Measurements from ENCODE around the gene DDX27. TPM values are rescaled to one million over a fixed set of nuclear protein-coding genes. Genes with fewer than 3 reads are reported as not detected.
"Not testable (repeated sequence)": the region's sequence is repeated elsewhere in the genome, so short reads cannot be mapped to it uniquely, and the experiment has no call there.

DDX27 gene
- total RNA-seq, 1 donor from 2014 or later = 34.3 TPM

- no peaks in the 10 kb centered on the region for H3K9me3 Mint-ChIP-seq
- DNase-seq (ENCODE audit: extremely low spot score, unreplicated experiment) = no peak
- TF ChIP-seq CTCF (conservative IDR thresholded peaks at IDR 0.05) = no peak
- H3K4me1 Mint-ChIP-seq (ENCODE audit: unreplicated experiment) = peaks cover 30% of the 10 kb centered on the region
- H3K27ac Mint-ChIP-seq = peak overlapping the region; percentile 47
- H3K27me3 Mint-ChIP-seq = no peaks in the 10 kb centered on the region
- peaks cover 4% of the 10 kb centered on the region for H3K36me3 Mint-ChIP-seq
- H3K4me3 Mint-ChIP-seq = peak overlapping the region; percentile 75
These were observed 34.0 kb upstream of the DDX27 start for GRCh38 chr20:49185071-49185761.

DNA sequence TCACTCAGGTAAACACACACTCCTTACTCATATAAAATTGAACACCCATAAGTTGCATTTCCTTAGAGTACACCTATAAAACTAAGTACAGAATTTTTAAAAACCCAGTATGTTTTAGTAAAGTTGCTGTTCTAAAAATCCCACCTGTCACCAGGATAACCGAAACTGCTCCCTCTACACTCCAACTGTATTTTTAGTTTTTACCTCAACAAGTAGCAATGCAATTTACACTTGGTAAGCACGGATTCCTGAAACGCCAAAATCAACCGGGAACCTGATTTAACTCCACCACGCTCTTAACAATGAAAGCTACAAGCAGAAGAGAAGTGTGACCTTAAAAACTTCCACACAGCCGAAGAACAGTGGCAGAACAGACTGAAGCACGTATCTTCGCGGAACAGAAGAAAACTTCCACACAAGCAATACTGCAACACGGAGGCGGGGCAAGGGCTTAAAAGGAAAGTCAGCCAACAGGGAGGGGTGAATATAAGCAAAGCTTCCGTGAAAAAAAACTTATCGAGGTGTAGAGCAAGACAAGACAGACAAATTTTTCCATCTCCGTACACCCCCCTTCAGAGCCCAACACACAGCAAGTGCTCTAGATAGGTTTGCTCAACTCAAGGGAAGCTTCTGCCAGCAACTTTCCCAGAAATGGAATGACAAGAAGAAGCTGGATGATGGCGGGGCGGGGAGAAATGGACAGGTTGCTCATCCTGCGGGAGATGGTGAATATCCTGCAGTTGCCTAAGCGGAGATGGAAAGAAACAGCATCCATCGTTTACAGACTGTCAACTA lies 32.5 kb upstream of the DDX27 start:
- Mint-ChIP-seq H3K27me3 (no peaks in the 10 kb centered on the region), H3K4me1 (ENCODE audit: unreplicated experiment) (peaks cover 20% of the 10 kb centered on the region), H3K36me3 (peaks cover 4% of the 10 kb centered on the region), H3K9me3 (no peaks in the 10 kb centered on the region), H3K4me3 (peak overlapping the region; percentile 97), H3K27ac (peak overlapping the region; percentile 98)
- TF ChIP-seq CTCF (conservative IDR thresholded peaks at IDR 0.05) = no peak
- DNase-seq (ENCODE audit: extremely low spot score, unreplicated experiment) = no peak

- peak overlapping the region; percentile 98 for H3K27ac Mint-ChIP-seq
- H3K4me3 Mint-ChIP-seq = peak overlapping the region; percentile 97
- peaks cover 4% of the 10 kb centered on the region for H3K36me3 Mint-ChIP-seq
- no peak for DNase-seq (ENCODE audit: extremely low spot score, unreplicated experiment)
- H3K9me3 Mint-ChIP-seq = no peaks in the 10 kb centered on the region
- TF ChIP-seq CTCF (conservative IDR thresholded peaks at IDR 0.05) = no peak
- H3K4me1 Mint-ChIP-seq (ENCODE audit: unreplicated experiment) = peaks cover 20% of the 10 kb centered on the region
- no peaks in the 10 kb centered on the region for H3K27me3 Mint-ChIP-seq
These were observed 31.8 kb upstream of the DDX27 start for GRCh38 chr20:49187330-49187850.

GRCh38 chr20:49187851-49188641 lies 31.2 kb upstream of the DDX27 start, which contains the start of gene STAU1:
Gene STAU1, minus strand, starts transcription at chr20:49188334. Its CDS starts 22,133 bp downstream, at chr20:49166201.
- no peaks in the 10 kb centered on the region for H3K27me3 Mint-ChIP-seq

DNA sequence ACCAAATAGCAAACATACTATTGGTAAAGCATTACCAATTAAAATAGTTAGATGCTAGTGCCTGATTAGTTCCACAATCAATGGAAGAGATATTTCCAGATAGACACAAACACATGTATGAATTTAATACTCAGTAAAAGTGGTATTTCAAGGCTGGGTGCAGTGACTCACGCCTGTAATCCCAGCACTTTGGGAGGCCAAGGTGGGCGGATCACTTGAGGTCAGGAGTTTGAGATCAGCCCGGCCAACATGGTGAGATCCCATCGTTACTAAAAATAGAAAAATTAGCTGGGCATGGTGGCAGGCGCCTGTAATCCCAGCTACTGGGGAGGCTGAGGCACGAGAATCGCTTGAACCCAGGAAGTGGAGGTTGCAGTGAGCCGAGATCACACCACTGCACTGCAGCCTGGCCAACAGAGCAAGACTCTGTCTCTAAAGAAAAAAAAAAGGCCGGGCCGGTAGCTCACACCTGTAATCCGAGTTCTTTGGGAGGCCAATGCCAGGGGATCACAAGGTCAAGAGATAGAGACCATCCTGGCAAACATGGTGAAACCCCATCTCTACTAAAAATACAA lies 26.2 kb upstream of the DDX27 start:
- not testable (repeated sequence) for H3K4me1 Mint-ChIP-seq (ENCODE audit: unreplicated experiment); H3K9me3 Mint-ChIP-seq; H3K36me3 Mint-ChIP-seq; H3K27ac Mint-ChIP-seq; H3K4me3 Mint-ChIP-seq; DNase-seq (ENCODE audit: extremely low spot score, unreplicated experiment); H3K27me3 Mint-ChIP-seq

More at GRCh38 chr20:49187851-49188641, 31.2 kb upstream of the DDX27 start, which contains the start of gene STAU1:
- peak within 1 kb of the TSS; percentile 97 for H3K4me3 Mint-ChIP-seq
- H3K9me3 Mint-ChIP-seq = no peaks in the 10 kb centered on the region
- peaks cover 20% of the 10 kb centered on the region for H3K4me1 Mint-ChIP-seq (ENCODE audit: unreplicated experiment)
- H3K36me3 Mint-ChIP-seq = peaks cover 4% of the 10 kb centered on the region
- TF ChIP-seq CTCF (conservative IDR thresholded peaks at IDR 0.05) = no peak
- DNase-seq (ENCODE audit: extremely low spot score, unreplicated experiment) = peak; percentile 97
- H3K27ac Mint-ChIP-seq = peak within 1 kb of the TSS; percentile 98

All from type B pancreatic cell (in vitro differentiated cells).